ENCODE measurements around the gene GRK6. TPM values are rescaled to one million over a fixed set of nuclear protein-coding genes. Genes with fewer than 3 reads are reported as not detected.

Gene GRK6
- polyA plus RNA-seq, 1 donor from 2014 or later = 22.6 TPM

DNA sequence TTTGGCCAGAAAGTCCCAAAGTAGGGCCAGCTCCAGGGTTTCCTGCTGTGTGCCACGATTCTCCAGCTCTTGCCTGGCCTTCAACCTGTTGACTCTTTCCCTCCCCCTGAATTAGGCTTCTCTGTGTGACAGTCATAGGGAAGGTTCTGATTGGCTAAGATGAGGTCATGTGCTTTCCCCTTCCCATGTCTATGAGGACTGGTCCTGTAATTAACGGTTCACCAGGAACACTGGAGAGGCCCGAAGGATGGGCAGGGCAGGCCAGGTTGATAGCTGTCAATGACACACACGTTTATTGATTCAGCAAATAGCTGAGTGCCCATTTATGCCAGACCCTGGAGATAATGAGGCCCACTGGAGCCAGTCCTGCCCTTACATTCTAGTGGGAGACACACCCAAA lies 11.1 kb downstream of the GRK6 start:
- Histone ChIP-seq H3K36me3 (ENCODE audit: insufficient read depth, low read length) (no peaks in the 10 kb centered on the region), H3K79me2 (replicated peaks; ENCODE audit: insufficient read depth, low read length) (no peaks in the 10 kb centered on the region), H3F3A (ENCODE audit: insufficient read depth, low read length, poor library complexity, severe bottlenecking) (no peaks in the 10 kb centered on the region), H3K27me3 (ENCODE audit: insufficient read depth, low read depth, low read length) (no peaks in the 10 kb centered on the region), H3K9me2 (ENCODE audit: insufficient read depth, low read length) (no peaks in the 10 kb centered on the region), H3K27ac (ENCODE audit: low read length) (no peak overlapping the region), H4K20me1 (ENCODE audit: insufficient read depth) (no peaks in the 10 kb centered on the region), H3K9me3 (ENCODE audit: low read length) (no peaks in the 10 kb centered on the region), H3K4me2 (ENCODE audit: low read length) (no peak overlapping the region), H3K9ac (ENCODE audit: low read length) (no peak overlapping the region), H2AFZ (ENCODE audit: low read depth, low read length) (no peak overlapping the region), H3K4me3 (ENCODE audit: low read length) (no peak overlapping the region)
- TF ChIP-seq RAD21 (conservative IDR thresholded peaks at IDR 0.05) = no peak
- no peak for TF ChIP-seq SMC3 (conservative IDR thresholded peaks at IDR 0.05; ENCODE audit: poor library complexity)
- TF ChIP-seq CTCF (IDR thresholded peaks at IDR 0.05; ENCODE audit: poor library complexity, severe bottlenecking) = no peak
- TF ChIP-seq REST (IDR thresholded peaks at IDR 0.05; ENCODE audit: borderline replicate concordance) = no peak
- no peak for TF ChIP-seq EZH2 (IDR thresholded peaks at IDR 0.05; ENCODE audit: borderline replicate concordance, insufficient read depth, low read length, poor library complexity, severe bottlenecking)
- no peak for TF ChIP-seq MXI1 (conservative IDR thresholded peaks at IDR 0.05; ENCODE audit: poor library complexity, severe bottlenecking)
- no peak for TF ChIP-seq TAF1 (IDR thresholded peaks at IDR 0.05; ENCODE audit: low read depth)
- no peak for TF ChIP-seq EP300 (conservative IDR thresholded peaks at IDR 0.05; ENCODE audit: poor library complexity, severe bottlenecking)
- TF ChIP-seq POLR2AphosphoS5 (IDR thresholded peaks at IDR 0.05) = no peak

DNA sequence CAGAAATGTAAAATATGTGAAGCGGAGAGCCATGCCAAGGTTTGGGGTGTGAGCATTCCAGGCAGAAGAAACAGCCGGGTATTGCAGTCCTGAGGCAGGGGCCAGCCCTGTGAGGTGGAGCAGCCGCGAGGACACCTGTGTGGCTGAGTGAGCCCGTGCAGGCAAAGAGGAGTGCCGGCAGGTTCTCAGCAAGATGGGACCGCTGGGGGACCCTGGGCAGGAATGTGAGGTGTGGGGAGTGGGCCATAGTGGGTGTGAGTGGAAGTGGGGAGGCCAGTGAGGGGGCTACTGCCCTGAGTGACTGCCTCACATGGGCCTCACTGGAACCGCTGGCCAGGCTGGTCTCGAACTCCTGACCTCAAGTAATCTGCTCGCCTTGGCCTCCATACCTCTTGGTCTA lies 12.0 kb downstream of the GRK6 start:
- H3K4me2 ChIP-seq (ENCODE audit: low read length) = no peak overlapping the region
- no peaks in the 10 kb centered on the region for H3K9me2 ChIP-seq (ENCODE audit: insufficient read depth, low read length)
- H3K27ac ChIP-seq (ENCODE audit: low read length) = no peak overlapping the region
- no peak overlapping the region for H3K4me3 ChIP-seq (ENCODE audit: low read length)
- no peaks in the 10 kb centered on the region for H4K20me1 ChIP-seq (ENCODE audit: insufficient read depth)
- TF ChIP-seq EP300 (conservative IDR thresholded peaks at IDR 0.05; ENCODE audit: poor library complexity, severe bottlenecking) = no peak
- H3K27me3 ChIP-seq (ENCODE audit: insufficient read depth, low read depth, low read length) = no peaks in the 10 kb centered on the region
- no peak overlapping the region for H2AFZ ChIP-seq (ENCODE audit: low read depth, low read length)
- H3K9ac ChIP-seq (ENCODE audit: low read length) = no peak overlapping the region
- no peaks in the 10 kb centered on the region for H3K79me2 ChIP-seq (replicated peaks; ENCODE audit: insufficient read depth, low read length)
- no peaks in the 10 kb centered on the region for H3K36me3 ChIP-seq (ENCODE audit: insufficient read depth, low read length)
- H3F3A ChIP-seq (ENCODE audit: insufficient read depth, low read length, poor library complexity, severe bottlenecking) = no peaks in the 10 kb centered on the region
- H3K9me3 ChIP-seq (ENCODE audit: low read length) = no peaks in the 10 kb centered on the region

DNA sequence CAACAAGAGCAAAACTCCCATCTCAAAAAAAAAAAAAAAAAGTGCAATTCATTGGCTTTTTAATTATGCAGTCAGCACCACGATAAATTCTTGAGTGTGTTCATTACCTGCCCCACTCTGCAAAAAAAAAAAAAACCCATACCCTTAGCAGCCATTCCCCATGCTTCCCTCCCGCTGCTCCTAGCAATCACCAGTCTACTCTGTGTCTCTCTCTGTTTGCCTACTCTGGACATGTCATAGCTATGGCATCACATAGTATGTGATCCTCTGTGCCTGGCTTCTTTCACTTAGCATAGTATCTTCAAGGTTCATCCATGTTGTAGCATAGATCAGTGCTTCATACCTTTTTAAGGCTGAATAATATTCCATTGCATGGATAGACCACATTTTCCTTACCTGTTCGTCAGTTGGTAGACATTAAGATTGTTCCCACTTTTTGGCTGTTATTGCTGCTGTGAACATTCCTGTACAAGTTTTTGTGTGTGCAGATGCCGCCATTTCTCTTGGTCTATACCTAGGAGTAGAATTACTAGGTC lies 13.1 kb downstream of the GRK6 start:
- H2AFZ ChIP-seq (ENCODE audit: low read depth, low read length) = no peak overlapping the region
- H3K4me2 ChIP-seq (ENCODE audit: low read length) = no peak overlapping the region
- H3K9me2 ChIP-seq (ENCODE audit: insufficient read depth, low read length) = no peaks in the 10 kb centered on the region
- H3K9ac ChIP-seq (ENCODE audit: low read length) = no peak overlapping the region
- no peaks in the 10 kb centered on the region for H4K20me1 ChIP-seq (ENCODE audit: insufficient read depth)
- H3K9me3 ChIP-seq (ENCODE audit: low read length) = no peaks in the 10 kb centered on the region
- H3K4me3 ChIP-seq (ENCODE audit: low read length) = no peak overlapping the region
- H3F3A ChIP-seq (ENCODE audit: insufficient read depth, low read length, poor library complexity, severe bottlenecking) = no peaks in the 10 kb centered on the region
- no peaks in the 10 kb centered on the region for H3K79me2 ChIP-seq (replicated peaks; ENCODE audit: insufficient read depth, low read length)
- TF ChIP-seq RAD21 (conservative IDR thresholded peaks at IDR 0.05) (no peak), POLR2AphosphoS5 (IDR thresholded peaks at IDR 0.05) (no peak), EZH2 (IDR thresholded peaks at IDR 0.05; ENCODE audit: borderline replicate concordance, insufficient read depth, low read length, poor library complexity, severe bottlenecking) (no peak), EP300 (conservative IDR thresholded peaks at IDR 0.05; ENCODE audit: poor library complexity, severe bottlenecking) (no peak), SMC3 (conservative IDR thresholded peaks at IDR 0.05; ENCODE audit: poor library complexity) (no peak), CTCF (IDR thresholded peaks at IDR 0.05; ENCODE audit: poor library complexity, severe bottlenecking) (no peak), TAF1 (IDR thresholded peaks at IDR 0.05; ENCODE audit: low read depth) (no peak), MXI1 (conservative IDR thresholded peaks at IDR 0.05; ENCODE audit: poor library complexity, severe bottlenecking) (no peak), REST (IDR thresholded peaks at IDR 0.05; ENCODE audit: borderline replicate concordance) (no peak)
- H3K36me3 ChIP-seq (ENCODE audit: insufficient read depth, low read length) = no peaks in the 10 kb centered on the region
- H3K27me3 ChIP-seq (ENCODE audit: insufficient read depth, low read depth, low read length) = no peaks in the 10 kb centered on the region
- H3K27ac ChIP-seq (ENCODE audit: low read length) = no peak overlapping the region

Data from neural cell (in vitro differentiated cells).